Suprapubic skin (tissue), 4 donors: ENCODE results near the gene ACAD11.

Experiments
- CTCF ChIP-seq, 2 donors: fragments of 200-600 bp in 1 of 2; fragments of 450-650 bp in 1 of 2; sonication (generic) in 1 of 2; IDR thresholded peaks; one replicate each; pipeline ENCODE4 v1.5.1; 2016 to 2019; ENCODE audit warnings: antibody characterized with exemption in 2 of 2, mild to moderate bottlenecking in 1 of 2, moderate library complexity in 1 of 2
- EP300 ChIP-seq: sonication (generic); formaldehyde crosslinking; IDR thresholded peaks from one replicate; pipeline ENCODE4 v1.6.1; 2017; ENCODE audit warnings: antibody characterized with exemption
- POLR2A ChIP-seq, 2 donors: fragments of 450-650 bp; IDR thresholded peaks; one replicate each; pipeline ENCODE4 v1.6.1; 2017; ENCODE audit warnings: antibody characterized with exemption in 2 of 2, mild to moderate bottlenecking in 2 of 2, moderate library complexity in 2 of 2
- POLR2AphosphoS5 ChIP-seq, 3 donors: sonication (generic); formaldehyde crosslinking; IDR thresholded peaks; one replicate each; pipeline ENCODE4 v1.6.1; 2017; ENCODE audit warnings: antibody characterized with exemption in 3 of 3

GRCh38 chr3:132569153-132569552, 90.5 kb downstream of the ACAD11 start:
- no peak for TF ChIP-seq CTCF (IDR thresholded peaks at IDR 0.05)
- no peak for TF ChIP-seq POLR2A (IDR thresholded peaks at IDR 0.05)
- TF ChIP-seq POLR2AphosphoS5 (IDR thresholded peaks at IDR 0.05), result no peak
- TF ChIP-seq EP300, result no peak
